Lung (tissue), 12 donors: ENCODE data around the gene MYLK. TPM values are rescaled to one million over a fixed set of nuclear protein-coding genes. Genes with fewer than 3 reads are reported as not detected.
A peak's percentile ranks its signal among the peaks of the same experiment; 100 is the strongest.

ENCODE experiments used
- ATAC-seq: fragments of 200-7000 bp; cut with Tn5 transposase; one replicate; pipeline ENCODE4 v1.9.1; 2020; ENCODE audit warnings: moderate number of reproducible peaks; ENCODE audit not compliant: insufficient read depth, low FRiP score
- DNase-seq, 3 donors: peaks; one replicate each; pipeline ENCODE4 v3.0.0-alpha.2; 2013 to 2017
- H3K27ac ChIP-seq, 2 donors: one replicate each; pipeline ENCODE4 v1.5.1; 2013; ENCODE audit warnings: mild to moderate bottlenecking in 2 of 2, moderate library complexity in 2 of 2, control low read depth in 1 of 2, inconsistent platforms in 1 of 2, low read depth in 1 of 2, low read length in 1 of 2
- H3K27me3 ChIP-seq, 3 donors: one replicate each; pipeline ENCODE4 v1.5.1; 2013; ENCODE audit warnings: low read length in 2 of 3; ENCODE audit not compliant: control insufficient read depth in 3 of 3, insufficient read depth in 3 of 3
- H3K36me3 ChIP-seq, 4 donors: one replicate each; pipeline ENCODE4 v1.5.1; 2013; ENCODE audit warnings: low read length in 4 of 4, mild to moderate bottlenecking in 1 of 4, moderate library complexity in 1 of 4; ENCODE audit not compliant: control insufficient read depth in 4 of 4, insufficient read depth in 4 of 4
- H3K4me1 ChIP-seq, 5 donors: one replicate each; pipeline ENCODE4 v1.5.1; 2013; ENCODE audit warnings: low read length in 5 of 5, mild to moderate bottlenecking in 2 of 5, moderate library complexity in 1 of 5; ENCODE audit not compliant: control insufficient read depth in 5 of 5, insufficient read depth in 5 of 5
- H3K4me3 ChIP-seq: one replicate; pipeline ENCODE4 v1.5.1; 2013; ENCODE audit warnings: mild to moderate bottlenecking, control low read depth, moderate library complexity
- H3K9ac ChIP-seq, 2 donors: one replicate each; pipeline ENCODE4 v1.5.1; 2013; ENCODE audit warnings: low read length in 2 of 2, control low read depth in 1 of 2; ENCODE audit not compliant: insufficient read depth in 1 of 2
- H3K9me3 ChIP-seq, 4 donors: one replicate each; pipeline ENCODE4 v1.5.1; 2013; ENCODE audit warnings: low read length in 3 of 4, mild to moderate bottlenecking in 1 of 4, moderate library complexity in 1 of 4; ENCODE audit not compliant: control insufficient read depth in 4 of 4, insufficient read depth in 3 of 4
- WGBS, 2 donors: extraction: QIAGEN DNeasy Blood & Tissue Kit; methylation state at CpG; one replicate each; pipeline ENCODE4 v1.1.7; 2013; 5-methylcytosine and 5-hydroxymethylcytosine counted together
- polyA plus RNA-seq, 2 donors: library from polyadenylated mRNA; stranded (reverse); fragments of 200-250 nt; gene quantifications; one replicate each; pipeline ENCODE4 v1.2.1, GENCODE V29; 2013
- total RNA-seq, 2 donors: library from RNA; depleted of rRNA in 1 of 2; stranded (reverse); fragments of >200 nt in 1 of 2; gene quantifications; one replicate each; pipeline ENCODE4 v1.2.1, GENCODE V29; 2014 to 2021
- TF ChIP-seq, protein P1 (sequence below): IDR thresholded peaks from 2 replicates; pipeline ENCODE4 v1.5.1; 2012; ENCODE audit warnings: mild to moderate bottlenecking; ENCODE audit errors: control extremely low read depth, extremely low read depth
- donor health status: control.
- donor health status: control.
- donor health status: Bipolar disorder and iron deficiency.
- donor health status: healthy.
- donor health status: DM: yes; HTN: yes; CAD: no.

The MYLK gene
- total and polyA plus RNA-seq, 4 donors: 23.3 to 324 (median 112) TPM

DNA sequence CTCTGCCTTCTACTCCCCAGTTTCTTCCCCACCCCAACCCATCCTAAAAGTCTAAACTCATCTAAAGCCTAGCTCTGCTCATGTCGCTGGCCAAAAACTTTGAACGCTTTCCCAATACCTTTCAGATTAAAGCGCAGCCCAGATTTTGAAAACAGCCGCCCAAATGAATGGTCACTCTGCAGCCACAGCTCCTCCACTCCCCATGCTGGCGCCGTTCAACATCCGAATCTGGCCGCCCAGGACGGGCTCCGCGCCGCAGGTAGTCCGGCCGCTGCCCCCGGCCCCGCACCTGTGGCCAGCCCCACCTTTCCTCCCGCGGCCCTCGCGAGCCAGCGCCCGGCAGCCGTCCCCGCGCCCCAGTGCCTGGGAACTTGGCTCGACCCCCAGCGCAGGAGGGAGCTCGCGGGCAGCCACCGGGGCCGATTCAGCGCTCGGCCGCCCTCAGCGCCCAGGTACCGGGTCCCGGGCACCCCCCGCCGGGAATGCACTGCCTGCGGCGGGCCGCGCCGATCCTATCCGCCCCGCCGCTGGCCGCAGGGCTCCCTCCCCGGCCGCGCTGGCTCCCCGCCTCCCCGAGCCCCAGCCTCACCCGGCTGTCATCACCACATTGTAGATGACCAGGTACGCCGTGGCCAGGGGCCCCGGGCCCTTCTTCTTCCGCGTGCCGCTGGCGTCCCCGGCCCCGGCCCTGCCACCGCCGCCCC lies 299.7 kb downstream of the MYLK start:
- WGBS, 2 donors: 1% methylated on average over 58 to 65 of the region's 65 CpGs
- H3K27me3 ChIP-seq: no peaks in the 10 kb centered on the region
- DNase-seq (peak in 2 of 3 donors; percentile 61 to 62), ATAC-seq (peak; percentile 41)
- H3K9ac ChIP-seq: peak overlapping the region; percentile 33 to 80
- H3K27ac ChIP-seq: peak overlapping the region; percentile 80 to 82
- peaks cover 0 to 11% (median 2%) of the 10 kb centered on the region in 4 donors for H3K36me3 ChIP-seq
- peaks cover 0 to 17% (median 3%) of the 10 kb centered on the region in 5 donors for H3K4me1 ChIP-seq
- TF ChIP-seq, protein P1, sequence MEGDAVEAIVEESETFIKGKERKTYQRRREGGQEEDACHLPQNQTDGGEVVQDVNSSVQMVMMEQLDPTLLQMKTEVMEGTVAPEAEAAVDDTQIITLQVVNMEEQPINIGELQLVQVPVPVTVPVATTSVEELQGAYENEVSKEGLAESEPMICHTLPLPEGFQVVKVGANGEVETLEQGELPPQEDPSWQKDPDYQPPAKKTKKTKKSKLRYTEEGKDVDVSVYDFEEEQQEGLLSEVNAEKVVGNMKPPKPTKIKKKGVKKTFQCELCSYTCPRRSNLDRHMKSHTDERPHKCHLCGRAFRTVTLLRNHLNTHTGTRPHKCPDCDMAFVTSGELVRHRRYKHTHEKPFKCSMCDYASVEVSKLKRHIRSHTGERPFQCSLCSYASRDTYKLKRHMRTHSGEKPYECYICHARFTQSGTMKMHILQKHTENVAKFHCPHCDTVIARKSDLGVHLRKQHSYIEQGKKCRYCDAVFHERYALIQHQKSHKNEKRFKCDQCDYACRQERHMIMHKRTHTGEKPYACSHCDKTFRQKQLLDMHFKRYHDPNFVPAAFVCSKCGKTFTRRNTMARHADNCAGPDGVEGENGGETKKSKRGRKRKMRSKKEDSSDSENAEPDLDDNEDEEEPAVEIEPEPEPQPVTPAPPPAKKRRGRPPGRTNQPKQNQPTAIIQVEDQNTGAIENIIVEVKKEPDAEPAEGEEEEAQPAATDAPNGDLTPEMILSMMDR: no peak
- H3K4me3 ChIP-seq: peak overlapping the region; percentile 87
- no peaks in the 10 kb centered on the region for H3K9me3 ChIP-seq

DNA sequence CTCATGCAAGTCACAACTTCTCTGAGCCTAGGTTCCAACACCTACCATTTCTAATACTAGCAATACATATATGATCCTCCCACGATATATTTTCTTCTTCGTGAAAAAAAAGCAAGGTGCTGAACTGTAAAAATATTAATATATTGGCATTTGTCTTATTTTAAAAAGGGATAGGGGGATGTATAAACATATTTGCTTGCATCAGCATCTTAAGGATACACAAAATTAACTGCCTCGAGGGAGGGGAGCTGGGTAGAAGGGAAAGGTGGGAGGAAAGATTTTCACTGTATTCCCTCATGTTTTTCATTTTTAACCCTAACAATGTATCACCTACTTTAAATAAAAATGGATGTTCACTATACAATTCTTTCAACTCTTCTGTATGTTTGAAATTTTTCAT lies 300.6 kb downstream of the MYLK start:
- peaks cover 0 to 17% (median 3%) of the 10 kb centered on the region in 5 donors for H3K4me1 ChIP-seq
- TF ChIP-seq, protein P1: no peak
- no peak overlapping the region for H3K4me3 ChIP-seq
- WGBS, 2 donors: 70 to 82% methylated on average over 3 of the region's 3 CpGs
- ATAC-seq (no peak), DNase-seq (no peak)
- no peak overlapping the region for H3K9ac ChIP-seq
- no peaks in the 10 kb centered on the region for H3K27me3 ChIP-seq
- H3K9me3 ChIP-seq: no peaks in the 10 kb centered on the region
- no peak overlapping the region for H3K27ac ChIP-seq
- peaks cover 0 to 14% (median 4%) of the 10 kb centered on the region in 4 donors for H3K36me3 ChIP-seq

DNA sequence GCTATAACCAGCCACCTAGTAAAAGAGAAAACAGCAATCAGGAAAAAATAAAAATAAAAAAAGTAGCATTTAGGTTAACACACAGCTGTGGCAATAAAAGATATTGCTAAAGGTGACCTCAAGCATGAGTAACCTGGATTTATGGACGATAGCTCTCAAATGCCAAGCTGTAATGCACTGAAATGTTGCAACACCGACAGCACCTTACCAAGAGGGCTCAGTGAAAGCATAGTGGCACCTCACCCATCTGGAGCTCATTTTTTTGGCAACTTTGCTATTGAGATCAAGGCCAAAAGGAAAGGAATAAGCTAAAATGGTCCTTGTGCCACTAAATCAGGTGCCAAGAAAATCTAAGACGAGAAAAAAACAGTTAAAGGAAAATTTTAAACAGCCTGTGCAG lies 301.8 kb downstream of the MYLK start:
- Histone ChIP-seq H3K9me3 (no peaks in the 10 kb centered on the region), H3K9ac (no peak overlapping the region), H3K27ac (no peak overlapping the region), H3K36me3 (peaks cover 0 to 18% (median 4%) of the 10 kb centered on the region in 4 donors), H3K27me3 (no peaks in the 10 kb centered on the region), H3K4me1 (peaks cover 0 to 17% (median 3%) of the 10 kb centered on the region in 5 donors), H3K4me3 (no peak overlapping the region)
- 69 to 73% methylated on average over 3 of the region's 3 CpGs for WGBS, 2 donors
- DNase-seq: no peak
- no peak for ATAC-seq
- TF ChIP-seq, protein P1: no peak
